Spleen (tissue), 7 donors: ENCODE measurements around the gene DMRT1.

Experiments used
- POLR2A ChIP-seq, 3 donors: fragments of 450-650 bp; IDR thresholded peaks; one replicate each; pipeline ENCODE4 v1.5.1; 2017; ENCODE audit warnings: antibody characterized with exemption in 3 of 3, mild to moderate bottlenecking in 1 of 3
- POLR2AphosphoS5 ChIP-seq, 3 donors: sonication (generic); formaldehyde crosslinking; IDR thresholded peaks; one replicate each; pipeline ENCODE4 v1.5.1; 2017; ENCODE audit warnings: antibody characterized with exemption in 3 of 3
- TF ChIP-seq, protein P1 (sequence below), 11 experiments: fragments of 200-600 bp in 7 of 11; fragments of 450-650 bp in 4 of 11; sonication (generic) in 4 of 11; IDR thresholded peaks in 8 of 11; conservative IDR thresholded peaks in 3 of 11; 1 replicate in 7 of 11; 2 replicates in 4 of 11; pipeline versions ENCODE4 v1.4.0 to v1.8.0; 2016 to 2021; ENCODE audit warnings: antibody characterized with exemption in 11 of 11, inconsistent platforms in 4 of 11, mild to moderate bottlenecking in 1 of 11
- donor health status: DM: no; HTN: no; CAD: no; lungs with moderate emphysema.
- donor health status: DM: no; HTN: no; CAD: no.
- donor health status: DM: no; HTN: no; CAD: no.

- TF ChIP-seq, protein P1, sequence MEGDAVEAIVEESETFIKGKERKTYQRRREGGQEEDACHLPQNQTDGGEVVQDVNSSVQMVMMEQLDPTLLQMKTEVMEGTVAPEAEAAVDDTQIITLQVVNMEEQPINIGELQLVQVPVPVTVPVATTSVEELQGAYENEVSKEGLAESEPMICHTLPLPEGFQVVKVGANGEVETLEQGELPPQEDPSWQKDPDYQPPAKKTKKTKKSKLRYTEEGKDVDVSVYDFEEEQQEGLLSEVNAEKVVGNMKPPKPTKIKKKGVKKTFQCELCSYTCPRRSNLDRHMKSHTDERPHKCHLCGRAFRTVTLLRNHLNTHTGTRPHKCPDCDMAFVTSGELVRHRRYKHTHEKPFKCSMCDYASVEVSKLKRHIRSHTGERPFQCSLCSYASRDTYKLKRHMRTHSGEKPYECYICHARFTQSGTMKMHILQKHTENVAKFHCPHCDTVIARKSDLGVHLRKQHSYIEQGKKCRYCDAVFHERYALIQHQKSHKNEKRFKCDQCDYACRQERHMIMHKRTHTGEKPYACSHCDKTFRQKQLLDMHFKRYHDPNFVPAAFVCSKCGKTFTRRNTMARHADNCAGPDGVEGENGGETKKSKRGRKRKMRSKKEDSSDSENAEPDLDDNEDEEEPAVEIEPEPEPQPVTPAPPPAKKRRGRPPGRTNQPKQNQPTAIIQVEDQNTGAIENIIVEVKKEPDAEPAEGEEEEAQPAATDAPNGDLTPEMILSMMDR (IDR thresholded peaks at IDR 0.05 in 8 of 11, conservative IDR thresholded peaks at IDR 0.05 in 3 of 11): no peak
- TF ChIP-seq POLR2A (IDR thresholded peaks at IDR 0.05) (no peak), POLR2AphosphoS5 (IDR thresholded peaks at IDR 0.05) (no peak)
Measured at GRCh38 chr9:849431-849830, 7.9 kb downstream of the DMRT1 start.
